Spleen (tissue), 11 donors: ENCODE data around the gene ADARB2. TPM values are rescaled to one million over a fixed set of nuclear protein-coding genes. Genes with fewer than 3 reads are reported as not detected.

Source experiments
- DNase-seq: peaks from one replicate; pipeline ENCODE4 v3.0.0-alpha.2; 2020
- H3K27ac ChIP-seq, 8 donors: fragments of 200-600 bp; sonication (generic) in 7 of 8; 1 replicate in 4 of 8; 2 replicates in 4 of 8; pipeline versions ENCODE4 v1.5.0 to v1.8.0; 2016 to 2021; ENCODE audit warnings: inconsistent platforms in 4 of 8, mild to moderate bottlenecking in 4 of 8, moderate library complexity in 1 of 8
- H3K27me3 ChIP-seq, 7 donors: fragments of 200-600 bp; sonication (generic) in 6 of 7; replicated peaks in 1 of 7; 1 replicate in 4 of 7; 2 replicates in 3 of 7; pipeline versions ENCODE4 v1.5.0 to v1.8.0; 2016 to 2021; ENCODE audit warnings: inconsistent platforms in 3 of 7, mild to moderate bottlenecking in 1 of 7
- H3K36me3 ChIP-seq, 6 donors: fragments of 200-600 bp; sonication (generic) in 5 of 6; 1 replicate in 4 of 6; 2 replicates in 2 of 6; pipeline versions ENCODE4 v1.5.0 to v1.8.0; 2016 to 2021; ENCODE audit warnings: inconsistent platforms in 2 of 6
- H3K4me1 ChIP-seq, 6 donors: fragments of 200-600 bp; sonication (generic) in 5 of 6; 1 replicate in 3 of 6; 2 replicates in 3 of 6; pipeline versions ENCODE4 v1.5.0 to v1.8.0; 2016 to 2021; ENCODE audit warnings: inconsistent platforms in 3 of 6
- H3K4me3 ChIP-seq, 8 donors: fragments of 200-600 bp; sonication (generic) in 7 of 8; 1 replicate in 4 of 8; 2 replicates in 4 of 8; pipeline versions ENCODE4 v1.5.0 to v1.8.0; 2016 to 2021; ENCODE audit warnings: inconsistent platforms in 4 of 8, mild to moderate bottlenecking in 4 of 8, moderate library complexity in 2 of 8
- H3K9me3 ChIP-seq, 8 donors: fragments of 200-600 bp; sonication (generic) in 7 of 8; 1 replicate in 4 of 8; 2 replicates in 4 of 8; pipeline versions ENCODE4 v1.5.0 to v1.8.0; 2016 to 2021; ENCODE audit warnings: inconsistent platforms in 4 of 8
- CTCF ChIP-seq, 11 experiments: fragments of 200-600 bp in 7 of 11; fragments of 450-650 bp in 4 of 11; sonication (generic) in 4 of 11; IDR thresholded peaks in 8 of 11; conservative IDR thresholded peaks in 3 of 11; 1 replicate in 7 of 11; 2 replicates in 4 of 11; pipeline versions ENCODE4 v1.4.0 to v1.8.0; 2016 to 2021; ENCODE audit warnings: antibody characterized with exemption in 11 of 11, inconsistent platforms in 4 of 11, mild to moderate bottlenecking in 1 of 11
- POLR2A ChIP-seq, 3 donors: fragments of 450-650 bp; IDR thresholded peaks; one replicate each; pipeline ENCODE4 v1.5.1; 2017; ENCODE audit warnings: antibody characterized with exemption in 3 of 3, mild to moderate bottlenecking in 1 of 3
- POLR2AphosphoS5 ChIP-seq, 3 donors: sonication (generic); formaldehyde crosslinking; IDR thresholded peaks; one replicate each; pipeline ENCODE4 v1.5.1; 2017; ENCODE audit warnings: antibody characterized with exemption in 3 of 3
- WGBS, 5 donors: extraction: QIAGEN DNeasy Blood & Tissue Kit in 3 of 5; methylation state at CpG; one replicate each; pipeline versions ENCODE4 v1.1.5 to v1.1.7; 2013 to 2018; 5-methylcytosine and 5-hydroxymethylcytosine counted together
- intact Hi-C: fragments of 100-400 bp; cut with DNase I; formaldehyde crosslinking; loops from one replicate; pipeline ENCODE4 v1.15.0; 2023; ENCODE audit warnings: low total_unique reads
- polyA plus RNA-seq, 3 donors: library from polyadenylated mRNA; stranded (reverse); fragments of 200-250 nt; gene quantifications; one replicate each; pipeline ENCODE4 v1.2.1, GENCODE V29; 2013
- total RNA-seq, 7 donors: library from RNA; depleted of rRNA in 3 of 7; stranded (reverse); fragments of >200 nt in 3 of 7; fragmentation: NEBNext Ultra II Directional in 4 of 7; extraction: Animal tissue kit (Norgen Biotek cat#: 25700) in 4 of 7; gene quantifications; one replicate each; pipeline versions ENCODE4 v1.1.0 to v1.2.1, GENCODE V29; 2016 to 2021
- donor health status: healthy with polysubstance abuse.
- donor health status: DM: no; HTN: no; CAD: no; lungs with moderate emphysema.
- donor health status: DM: no; HTN: no; CAD: no.
- donor health status: Bipolar disorder and iron deficiency.
- donor health status: healthy.
- donor health status: DM: no; HTN: no; CAD: no.
- donor health status: DM: yes; HTN: yes; CAD: no.

Gene ADARB2
- total and polyA plus RNA-seq, 10 donors = 0.05 to 8.1 (median 0.96) TPM

GRCh38 chr10:1582739-1583138 is 154.6 kb downstream of the ADARB2 start:
- Histone ChIP-seq H3K9me3 (peaks cover 0 to 9% (median 5%) of the 10 kb centered on the region in 8 donors), H3K4me3 (no peak overlapping the region), H3K4me1 (peaks cover 0 to 6% (median 0%) of the 10 kb centered on the region in 6 donors), H3K27ac (no peak overlapping the region), H3K27me3 (peaks cover 0 to 5% (median 0%) of the 10 kb centered on the region in 7 donors), H3K36me3 (no peaks in the 10 kb centered on the region)
- TF ChIP-seq POLR2AphosphoS5 (IDR thresholded peaks at IDR 0.05) (no peak), POLR2A (IDR thresholded peaks at IDR 0.05) (no peak), CTCF (IDR thresholded peaks at IDR 0.05 in 8 of 11, conservative IDR thresholded peaks at IDR 0.05 in 3 of 11) (no peak)
- WGBS, 5 donors = 57 to 79% (median 65%) methylated on average over 4 of the region's 4 CpGs
- intact Hi-C loops = no loop called here
- no peak for DNase-seq

GRCh38 chr10:1581189-1581588 is 156.1 kb downstream of the ADARB2 start:
- H3K27ac ChIP-seq = no peak overlapping the region
- H3K4me3 ChIP-seq = no peak overlapping the region
- WGBS, 5 donors = 57 to 68% (median 58%) methylated on average over 11 of the region's 11 CpGs
- intact Hi-C loops = no loop called here
- DNase-seq = no peak
- peaks cover 0 to 16% (median 0%) of the 10 kb centered on the region in 6 donors for H3K4me1 ChIP-seq
- no peaks in the 10 kb centered on the region for H3K36me3 ChIP-seq
- no peaks in the 10 kb centered on the region for H3K9me3 ChIP-seq
- TF ChIP-seq POLR2AphosphoS5 (IDR thresholded peaks at IDR 0.05) = no peak
- TF ChIP-seq POLR2A (IDR thresholded peaks at IDR 0.05) = no peak
- no peak for TF ChIP-seq CTCF (IDR thresholded peaks at IDR 0.05 in 8 of 11, conservative IDR thresholded peaks at IDR 0.05 in 3 of 11)
- H3K27me3 ChIP-seq = peaks cover 0 to 12% (median 0%) of the 10 kb centered on the region in 7 donors

GRCh38 chr10:1579671-1580070 is 157.7 kb downstream of the ADARB2 start:
- intact Hi-C loops = no loop called here
- Histone ChIP-seq H3K27me3 (peaks cover 0 to 17% (median 0%) of the 10 kb centered on the region in 7 donors), H3K36me3 (no peaks in the 10 kb centered on the region), H3K27ac (no peak overlapping the region), H3K4me1 (peaks cover 0 to 29% (median 2%) of the 10 kb centered on the region in 6 donors), H3K4me3 (no peak overlapping the region), H3K9me3 (no peaks in the 10 kb centered on the region)
- DNase-seq = no peak
- 46 to 58% (median 54%) methylated on average over 9 of the region's 9 CpGs for WGBS, 5 donors
- TF ChIP-seq POLR2AphosphoS5 (IDR thresholded peaks at IDR 0.05) = no peak
- TF ChIP-seq POLR2A (IDR thresholded peaks at IDR 0.05) = no peak
- no peak for TF ChIP-seq CTCF (IDR thresholded peaks at IDR 0.05 in 8 of 11, conservative IDR thresholded peaks at IDR 0.05 in 3 of 11)

- TF ChIP-seq POLR2AphosphoS5 (IDR thresholded peaks at IDR 0.05) (no peak), CTCF (IDR thresholded peaks at IDR 0.05 in 8 of 11, conservative IDR thresholded peaks at IDR 0.05 in 3 of 11) (no peak), POLR2A (IDR thresholded peaks at IDR 0.05) (no peak)
- Histone ChIP-seq H3K27ac (no peak overlapping the region), H3K4me3 (no peak overlapping the region), H3K36me3 (no peaks in the 10 kb centered on the region), H3K4me1 (peaks cover 0 to 29% (median 2%) of the 10 kb centered on the region in 6 donors), H3K27me3 (peaks cover 0 to 23% (median 0%) of the 10 kb centered on the region in 7 donors), H3K9me3 (no peaks in the 10 kb centered on the region)
- 74 to 86% (median 80%) methylated on average over 7 of the region's 7 CpGs for WGBS, 5 donors
- intact Hi-C loops = no loop called here
- DNase-seq = no peak
These were observed 158.2 kb downstream of the ADARB2 start for GRCh38 chr10:1579141-1579491.
